ENCODE measurements around the gene PAM.

PAM gene

DNA sequence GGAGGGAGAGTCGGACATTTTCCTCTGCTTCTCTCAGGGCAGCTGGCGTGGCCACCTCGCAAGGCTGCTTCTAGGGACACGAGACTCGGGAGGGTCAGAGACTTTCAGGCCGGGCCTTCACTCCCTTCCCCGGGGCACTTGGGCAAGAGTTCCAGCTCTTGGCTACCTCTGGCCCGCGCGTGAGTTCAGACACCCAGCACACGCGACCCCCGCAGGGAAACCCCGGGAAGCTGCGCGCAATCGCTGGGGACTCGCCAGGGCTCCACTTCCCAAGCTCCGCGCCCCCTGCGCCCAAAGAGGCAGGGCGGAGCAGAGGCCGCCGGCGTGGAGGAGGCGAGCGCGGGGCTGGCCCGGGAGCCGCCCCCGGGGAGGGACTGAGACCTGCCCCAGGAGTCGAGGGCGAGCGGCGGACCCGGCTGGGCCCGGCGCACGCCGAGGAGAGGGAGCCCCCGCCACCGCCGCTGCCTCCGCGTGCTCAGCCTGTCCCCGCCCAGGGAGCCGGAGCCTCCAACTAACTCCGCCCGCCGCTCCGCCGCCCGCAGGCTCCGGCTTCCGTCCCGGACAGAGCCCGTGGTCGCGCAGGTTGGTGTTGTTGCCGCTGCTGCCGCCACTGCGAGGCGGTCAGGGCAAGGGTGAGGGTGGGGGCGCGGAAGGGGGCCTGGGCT, at the start of gene PAM:
TSS of gene PAM (plus strand) at position 539 of the 665 bp plus-strand sequence. CDS start 110,891 bp downstream, outside the sequence.
- DNase-seq (ENCODE audit: low spot score) = peak; percentile 18

DNA sequence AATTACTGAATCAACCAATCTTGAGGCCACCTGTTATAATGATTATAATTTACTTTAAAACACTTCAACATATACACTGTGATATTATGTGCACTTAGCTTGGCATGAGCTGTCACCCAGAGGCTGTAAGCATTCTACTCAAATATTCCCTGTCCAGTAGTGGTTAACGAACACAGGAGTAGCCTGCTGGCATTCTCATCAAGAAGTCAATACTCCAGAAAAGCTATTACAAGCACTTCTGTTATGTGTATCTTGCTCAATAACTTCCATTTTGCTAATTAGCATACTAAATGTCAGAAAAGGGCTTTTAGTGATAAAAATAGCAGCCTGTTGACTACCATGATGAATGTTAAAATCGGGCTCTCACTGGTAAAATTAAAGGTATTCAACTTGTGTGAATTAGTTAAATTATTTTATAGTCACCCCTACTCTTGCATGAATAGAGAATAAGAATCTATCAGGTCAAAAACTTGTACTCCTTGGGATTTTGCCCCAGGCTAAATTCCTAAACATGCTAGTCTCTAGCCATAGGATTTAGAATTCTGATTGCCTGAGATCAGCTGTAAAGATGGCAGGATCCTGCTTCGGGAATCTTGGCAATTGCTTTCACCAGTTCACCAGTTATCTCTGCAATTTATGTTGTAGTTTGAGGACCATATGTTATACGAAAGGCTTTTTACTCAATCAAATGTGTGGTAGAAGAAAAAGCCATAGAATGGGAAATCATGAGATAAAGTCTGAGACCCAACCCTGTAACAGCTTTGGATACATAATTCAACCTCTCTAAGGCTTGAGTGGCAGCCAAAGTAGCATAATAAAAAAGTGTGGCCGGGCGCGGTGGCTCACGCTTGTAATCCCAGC, 43.4 kb upstream of the PAM start:
- no peak for DNase-seq (ENCODE audit: low spot score)

DNA sequence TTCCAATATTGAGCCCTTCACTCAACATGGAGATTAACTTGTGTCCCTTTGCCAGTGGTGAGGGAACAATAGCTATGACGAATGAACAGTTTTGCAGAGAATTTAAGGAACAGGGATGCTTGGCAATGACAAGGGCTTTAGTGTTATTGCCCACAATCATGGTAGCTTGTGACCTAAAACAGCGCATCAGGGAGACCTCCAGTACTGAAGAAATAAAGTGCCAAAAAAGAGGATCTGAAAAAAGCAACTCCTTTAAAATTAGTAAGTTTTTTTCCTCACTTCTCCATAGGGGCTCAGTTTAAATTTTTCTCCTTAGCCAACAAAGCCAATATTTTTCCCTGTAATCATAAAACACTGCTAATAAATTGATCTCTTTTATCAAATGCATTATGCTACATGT, 41.8 kb upstream of the PAM start:
- no peak for DNase-seq (ENCODE audit: low spot score)

- DNase-seq (ENCODE audit: low spot score) = no peak
Measured at GRCh38 chr5:102713682-102714231, 41.3 kb upstream of the PAM start.

GRCh38 chr5:102715082-102715807, 39.9 kb upstream of the PAM start:
- DNase-seq (ENCODE audit: low spot score) = no peak

GRCh38 chr5:102716017-102716416, 39.1 kb upstream of the PAM start:
- DNase-seq (ENCODE audit: low spot score) = no peak

GRCh38 chr5:102718819-102719218, 36.3 kb upstream of the PAM start:
- no peak for DNase-seq (ENCODE audit: low spot score)

DNA sequence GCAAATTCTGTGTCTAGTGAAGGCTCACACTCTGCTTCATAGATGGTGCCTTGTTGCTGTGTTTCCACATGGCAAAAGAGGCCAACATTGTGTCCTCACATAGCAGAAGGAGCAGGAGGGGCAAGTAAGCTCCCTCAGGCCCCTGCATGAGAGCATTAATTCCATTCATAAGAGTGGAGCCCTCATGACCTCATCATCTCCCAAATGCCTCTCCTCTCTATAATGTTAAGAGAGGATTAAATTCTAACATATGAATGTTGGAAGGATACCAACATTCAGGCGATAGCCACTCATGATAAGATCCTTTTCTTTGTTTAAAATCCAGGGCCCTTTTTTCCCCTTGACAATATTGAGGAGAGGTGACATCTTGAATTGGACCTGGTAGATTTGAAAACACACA, 35.2 kb upstream of the PAM start:
- DNase-seq (ENCODE audit: low spot score) = no peak

- DNase-seq (ENCODE audit: low spot score) = no peak
Measured at GRCh38 chr5:102720969-102721368, 34.1 kb upstream of the PAM start.

- DNase-seq (ENCODE audit: low spot score) = no peak
Measured at GRCh38 chr5:102722931-102723330, 32.2 kb upstream of the PAM start.

- DNase-seq (ENCODE audit: low spot score) = no peak
Measured at GRCh38 chr5:102731693-102732092, 23.4 kb upstream of the PAM start.

DNA sequence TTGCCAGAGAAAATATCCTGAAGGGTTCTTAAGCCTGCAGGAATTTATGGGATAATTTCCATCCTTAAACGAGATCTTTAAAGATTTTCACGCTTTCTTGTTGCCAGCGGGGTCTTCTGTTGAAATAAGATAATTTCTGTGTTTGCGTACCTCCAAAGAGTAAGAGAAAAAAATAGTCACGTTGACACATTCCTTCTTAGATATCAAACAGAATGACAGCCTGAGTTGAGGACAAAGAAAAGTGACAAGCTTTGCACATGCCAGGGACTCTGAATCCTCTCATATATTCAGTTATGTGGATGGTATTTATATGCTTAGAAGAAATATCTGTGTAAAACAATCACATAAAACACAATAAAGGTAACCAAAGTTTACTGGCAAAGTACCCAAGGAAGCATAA, 21.6 kb upstream of the PAM start:
- no peak for DNase-seq (ENCODE audit: low spot score)

DNA sequence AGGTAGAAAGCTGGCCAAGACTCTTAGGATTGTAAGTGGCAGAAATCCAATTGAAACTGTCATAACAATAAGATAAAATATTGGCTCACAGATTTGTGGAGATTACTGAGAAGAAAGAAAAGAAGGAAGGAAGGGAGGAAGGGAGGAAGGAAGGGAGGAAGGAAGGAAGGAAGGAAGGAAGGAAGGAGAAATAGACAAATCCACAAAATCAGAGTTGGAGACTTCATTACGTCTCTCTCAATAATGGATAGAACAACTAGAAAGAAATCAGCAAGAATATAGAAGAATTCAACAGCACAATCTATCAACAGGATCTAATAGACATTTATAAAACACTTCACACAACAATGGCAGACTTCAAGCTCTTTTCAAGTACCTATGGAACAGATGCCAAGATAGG, 17.9 kb upstream of the PAM start:
- no peak for DNase-seq (ENCODE audit: low spot score)

DNA sequence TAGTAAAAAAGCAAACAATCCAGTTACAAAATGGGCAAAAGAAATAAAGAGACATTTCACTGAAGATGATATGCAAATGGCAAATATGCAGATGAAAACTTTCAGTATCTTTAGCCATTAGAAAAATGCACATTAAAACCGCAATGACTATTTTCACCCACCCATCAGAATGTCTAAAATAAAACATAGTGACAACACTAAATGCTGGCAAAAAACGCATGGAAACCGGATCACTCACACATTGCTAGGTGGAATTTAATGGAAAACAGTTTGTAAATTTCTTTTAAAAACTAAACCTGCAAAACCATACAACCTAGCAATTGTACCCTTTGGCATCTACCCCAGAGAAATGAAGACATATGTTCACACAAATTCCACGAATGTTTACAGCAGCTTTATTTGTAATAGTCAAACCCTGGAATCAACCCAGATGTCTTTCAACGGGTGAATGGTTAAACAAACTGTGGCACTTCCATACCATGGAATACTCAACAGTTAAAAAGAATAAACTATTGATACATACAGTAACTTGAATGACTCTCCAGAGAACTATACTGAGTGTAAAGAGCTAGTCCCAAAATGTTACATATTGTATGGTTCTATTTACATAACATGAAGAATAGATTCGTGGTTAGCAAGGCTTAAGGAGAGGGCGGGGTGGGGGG, 17.2 kb upstream of the PAM start:
- DNase-seq (ENCODE audit: low spot score) = no peak

DNA sequence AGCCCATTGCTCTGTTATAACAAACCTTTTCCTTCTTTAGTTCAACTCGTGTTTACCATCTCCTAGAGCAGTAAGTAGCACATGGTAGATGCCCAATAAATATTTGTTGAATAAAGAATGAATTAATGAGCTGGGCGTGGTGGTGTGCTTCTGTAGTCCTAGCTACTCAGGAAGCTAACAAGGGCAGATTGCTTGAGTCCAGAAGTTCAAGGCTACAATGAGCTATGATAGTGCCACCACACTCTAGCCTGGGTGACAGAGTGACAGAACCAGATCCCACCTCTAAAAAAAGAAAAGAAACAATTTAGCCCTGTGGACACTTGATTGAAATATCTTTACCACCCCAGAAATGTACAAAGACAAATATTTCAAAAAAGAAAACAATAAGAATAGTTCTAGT, 14.6 kb upstream of the PAM start:
- no peak for DNase-seq (ENCODE audit: low spot score)

DNA sequence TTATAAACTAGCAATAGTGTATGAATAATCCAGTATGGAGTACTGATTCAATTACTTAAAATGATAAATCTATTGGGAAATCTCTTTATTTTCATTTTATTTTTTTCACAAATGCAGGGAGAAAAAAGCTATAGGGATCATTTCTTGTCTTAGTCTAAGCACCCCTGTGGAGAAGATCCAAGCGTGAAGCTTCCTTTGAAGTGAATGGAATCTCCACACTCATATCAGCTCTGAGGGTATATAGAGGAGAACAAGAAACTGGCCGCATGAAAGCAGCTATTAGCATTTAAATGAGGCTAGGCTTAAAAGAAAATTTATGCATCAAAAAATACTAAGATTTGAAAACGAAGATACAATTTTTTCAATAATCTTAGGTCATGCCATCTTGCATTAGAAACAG, 12.9 kb upstream of the PAM start:
- no peak for DNase-seq (ENCODE audit: low spot score)

DNA sequence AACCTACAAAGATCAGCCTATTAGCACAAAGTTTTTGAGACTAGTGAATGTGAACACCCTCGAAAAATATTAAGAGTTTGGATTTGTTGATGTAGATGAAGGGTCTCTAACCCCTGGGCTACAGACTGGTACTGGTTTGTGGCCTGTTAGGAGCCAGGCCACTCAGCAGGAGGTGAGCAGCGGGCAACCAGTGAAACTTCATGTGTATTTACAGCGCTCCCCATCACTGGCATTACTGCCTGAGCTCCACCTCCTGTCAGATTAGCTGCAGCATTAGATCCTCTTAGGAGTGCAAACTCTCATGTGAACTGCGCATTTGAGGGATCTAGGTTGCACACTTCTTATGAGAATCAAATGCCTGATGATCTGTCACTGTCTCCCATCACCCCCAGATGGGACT, 11.2 kb upstream of the PAM start:
- DNase-seq (ENCODE audit: low spot score) = no peak

DNA sequence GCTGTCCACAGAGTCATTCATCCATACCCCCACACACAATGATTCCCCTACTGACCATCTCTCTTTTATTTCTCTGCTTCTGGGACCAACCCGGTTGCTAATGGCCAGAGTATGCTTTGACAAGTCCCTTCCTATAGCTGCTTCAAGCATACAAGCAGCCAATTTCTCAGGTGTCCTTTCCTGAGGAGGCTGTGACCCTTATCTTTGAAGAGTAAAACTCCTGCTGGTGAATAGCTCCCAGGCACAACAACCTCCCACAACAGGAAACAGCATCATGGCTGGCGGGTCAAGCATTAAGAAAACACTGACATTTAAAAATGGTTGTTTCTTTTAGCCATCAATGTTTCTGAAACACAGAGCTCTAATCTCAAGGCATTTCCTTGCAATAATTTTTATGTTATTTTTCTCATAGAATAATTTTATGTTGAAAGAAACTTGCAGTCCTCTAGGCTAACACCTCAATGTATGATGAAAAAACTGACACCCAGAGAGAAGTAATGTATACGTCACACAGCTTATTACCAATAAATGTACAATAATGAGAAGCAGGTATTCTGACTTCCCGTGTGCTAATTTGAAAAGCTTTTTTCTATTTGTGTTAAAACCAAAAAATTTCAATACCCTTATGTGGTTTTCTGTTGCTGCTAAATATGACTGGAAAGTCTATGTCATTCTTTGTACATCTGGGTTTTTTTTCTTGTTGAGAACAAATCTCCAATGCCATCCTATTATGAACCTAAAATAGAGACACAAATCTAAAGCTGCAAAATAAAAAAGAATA, 7.5 kb upstream of the PAM start:
- DNase-seq (ENCODE audit: low spot score) = no peak

DNA sequence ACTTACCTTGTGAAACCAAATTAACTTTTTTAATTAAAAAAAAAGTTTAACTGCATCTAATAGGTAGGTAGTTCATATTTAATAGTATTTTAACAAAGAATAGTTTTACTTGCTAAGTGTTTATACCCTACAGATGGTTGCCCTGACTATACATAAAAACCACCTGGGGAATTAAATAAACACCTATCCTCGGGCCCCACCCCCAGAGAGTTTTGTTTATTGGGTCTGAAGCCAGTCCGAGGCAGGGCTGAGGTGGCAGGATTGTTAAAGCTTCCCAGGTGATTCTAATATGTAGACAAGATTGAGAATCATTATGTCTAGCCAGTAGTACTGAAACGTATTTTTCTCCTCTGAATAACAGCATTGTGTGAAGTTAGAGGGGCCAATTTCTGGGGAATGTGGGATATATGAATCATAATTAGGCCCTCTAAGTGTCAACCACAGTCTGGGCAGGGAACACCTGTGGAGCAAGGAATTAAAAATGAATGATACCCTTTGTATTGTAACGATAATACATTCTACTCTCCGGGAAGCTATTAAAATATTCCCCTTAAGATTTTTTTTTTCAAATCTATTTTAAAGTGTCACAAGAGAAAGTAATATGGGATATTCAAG, 5.6 kb upstream of the PAM start:
- DNase-seq (ENCODE audit: low spot score) = no peak

DNA sequence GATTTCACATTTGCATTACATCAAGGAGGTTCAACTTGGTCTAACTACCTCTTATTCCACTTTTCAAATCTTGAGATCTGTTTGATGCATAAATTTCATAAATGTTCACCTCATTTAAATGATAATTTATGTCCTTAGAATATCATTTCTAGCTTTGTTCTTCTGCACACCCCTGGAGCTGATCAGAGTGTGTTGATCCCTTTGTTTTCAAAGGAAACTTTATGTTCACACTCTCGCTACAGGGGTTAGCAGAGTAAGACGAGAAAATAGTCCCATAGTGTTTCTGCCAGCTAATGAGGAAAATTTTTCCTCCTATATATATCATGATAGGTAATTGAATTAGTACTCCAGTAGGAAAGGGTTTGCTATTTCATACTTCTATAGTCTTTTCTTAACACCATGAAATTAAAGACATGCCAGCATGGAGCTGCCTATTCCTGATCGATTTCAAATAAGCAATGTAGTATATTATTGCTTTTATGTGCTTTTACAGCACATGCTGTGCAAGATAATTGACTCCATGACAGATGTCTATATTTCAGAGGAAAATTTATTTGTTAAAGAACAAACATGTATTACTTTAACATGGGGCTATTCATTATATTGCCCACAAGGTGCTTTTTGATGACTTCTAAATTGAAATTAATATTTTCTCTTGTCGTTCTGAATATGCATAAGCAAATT, 4.8 kb upstream of the PAM start:
- no peak for DNase-seq (ENCODE audit: low spot score)

Data from hematopoietic multipotent progenitor cell treated with erythropoietin and hydrocortisone succinate and interleukin-3 and kit ligand, for 15 days (in vitro differentiated cells).